ENCODE measurements around the gene NKG7.

DNA sequence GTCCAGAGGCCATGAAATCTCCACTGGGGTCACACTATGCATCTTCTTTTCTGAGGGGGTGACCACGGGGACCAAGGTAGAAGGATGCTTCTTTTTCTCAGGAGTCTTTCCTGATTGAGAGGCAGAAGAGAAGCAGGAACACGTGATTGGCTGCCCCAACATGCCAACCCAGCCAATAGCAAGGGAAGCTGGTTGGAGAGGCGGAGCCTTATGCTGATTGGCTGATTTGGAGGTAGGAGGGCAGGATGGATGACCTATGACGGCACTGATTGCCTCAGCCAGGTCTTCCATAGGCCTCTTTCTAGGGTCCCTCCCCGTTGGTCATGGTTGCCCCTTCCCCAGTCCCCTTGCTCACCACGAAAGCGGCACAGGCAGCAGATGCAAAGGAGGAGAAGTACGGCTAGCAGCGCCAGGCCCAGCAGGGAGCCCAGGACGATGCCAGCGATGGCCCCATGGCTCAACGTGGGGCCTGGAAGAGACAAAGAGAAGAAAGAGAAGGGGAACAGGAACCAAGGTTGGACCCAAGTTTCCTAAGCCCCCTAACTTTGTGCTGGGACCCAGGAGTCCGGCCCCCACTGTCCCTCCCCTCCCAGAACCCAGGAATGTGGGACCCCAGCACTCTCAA lies 38.5 kb downstream of the NKG7 start:
- TF ChIP-seq, protein P1, sequence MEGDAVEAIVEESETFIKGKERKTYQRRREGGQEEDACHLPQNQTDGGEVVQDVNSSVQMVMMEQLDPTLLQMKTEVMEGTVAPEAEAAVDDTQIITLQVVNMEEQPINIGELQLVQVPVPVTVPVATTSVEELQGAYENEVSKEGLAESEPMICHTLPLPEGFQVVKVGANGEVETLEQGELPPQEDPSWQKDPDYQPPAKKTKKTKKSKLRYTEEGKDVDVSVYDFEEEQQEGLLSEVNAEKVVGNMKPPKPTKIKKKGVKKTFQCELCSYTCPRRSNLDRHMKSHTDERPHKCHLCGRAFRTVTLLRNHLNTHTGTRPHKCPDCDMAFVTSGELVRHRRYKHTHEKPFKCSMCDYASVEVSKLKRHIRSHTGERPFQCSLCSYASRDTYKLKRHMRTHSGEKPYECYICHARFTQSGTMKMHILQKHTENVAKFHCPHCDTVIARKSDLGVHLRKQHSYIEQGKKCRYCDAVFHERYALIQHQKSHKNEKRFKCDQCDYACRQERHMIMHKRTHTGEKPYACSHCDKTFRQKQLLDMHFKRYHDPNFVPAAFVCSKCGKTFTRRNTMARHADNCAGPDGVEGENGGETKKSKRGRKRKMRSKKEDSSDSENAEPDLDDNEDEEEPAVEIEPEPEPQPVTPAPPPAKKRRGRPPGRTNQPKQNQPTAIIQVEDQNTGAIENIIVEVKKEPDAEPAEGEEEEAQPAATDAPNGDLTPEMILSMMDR (IDR thresholded peaks at IDR 0.05): no peak
- no peak for TF ChIP-seq POLR2A (IDR thresholded peaks at IDR 0.05)

Measured in gastroesophageal sphincter (tissue), 3 donors.